Uterus (tissue), 2 donors: ENCODE results near the gene RBP4.

ENCODE experiments used
- POLR2A ChIP-seq, 2 donors: fragments of 450-650 bp; IDR thresholded peaks; one replicate each; pipeline ENCODE4 v1.6.1; 2016; ENCODE audit warnings: antibody characterized with exemption in 2 of 2, mild to moderate bottlenecking in 1 of 2, moderate library complexity in 1 of 2
- TF ChIP-seq, protein P1 (sequence below), 4 experiments: fragments of 200-600 bp in 2 of 4; fragments of 450-650 bp in 2 of 4; sonication (generic) in 2 of 4; IDR thresholded peaks; one replicate each; pipeline ENCODE4 v1.5.1; 2016 to 2019; ENCODE audit warnings: antibody characterized with exemption in 4 of 4, mild to moderate bottlenecking in 2 of 4, moderate library complexity in 1 of 4

DNA sequence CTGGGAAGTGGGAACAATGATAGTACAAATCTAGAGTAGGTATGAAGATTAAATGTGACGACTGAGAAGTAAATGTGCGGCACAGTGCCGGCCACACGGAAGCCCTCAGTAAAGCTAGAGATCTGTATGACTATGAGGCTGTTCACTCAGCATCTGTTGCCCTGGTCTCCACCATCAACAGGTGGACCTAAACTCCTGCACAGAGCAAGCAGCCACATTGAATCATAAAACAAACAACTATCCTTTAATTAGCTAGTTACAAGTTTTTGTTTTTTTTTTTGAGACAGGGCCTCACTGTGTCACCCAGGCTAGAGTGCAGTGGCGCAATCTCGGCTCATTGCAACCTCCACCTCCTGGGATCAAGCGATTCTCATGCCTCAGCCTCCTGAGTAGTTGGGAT is 16.6 kb downstream of the RBP4 start:
- TF ChIP-seq, protein P1, sequence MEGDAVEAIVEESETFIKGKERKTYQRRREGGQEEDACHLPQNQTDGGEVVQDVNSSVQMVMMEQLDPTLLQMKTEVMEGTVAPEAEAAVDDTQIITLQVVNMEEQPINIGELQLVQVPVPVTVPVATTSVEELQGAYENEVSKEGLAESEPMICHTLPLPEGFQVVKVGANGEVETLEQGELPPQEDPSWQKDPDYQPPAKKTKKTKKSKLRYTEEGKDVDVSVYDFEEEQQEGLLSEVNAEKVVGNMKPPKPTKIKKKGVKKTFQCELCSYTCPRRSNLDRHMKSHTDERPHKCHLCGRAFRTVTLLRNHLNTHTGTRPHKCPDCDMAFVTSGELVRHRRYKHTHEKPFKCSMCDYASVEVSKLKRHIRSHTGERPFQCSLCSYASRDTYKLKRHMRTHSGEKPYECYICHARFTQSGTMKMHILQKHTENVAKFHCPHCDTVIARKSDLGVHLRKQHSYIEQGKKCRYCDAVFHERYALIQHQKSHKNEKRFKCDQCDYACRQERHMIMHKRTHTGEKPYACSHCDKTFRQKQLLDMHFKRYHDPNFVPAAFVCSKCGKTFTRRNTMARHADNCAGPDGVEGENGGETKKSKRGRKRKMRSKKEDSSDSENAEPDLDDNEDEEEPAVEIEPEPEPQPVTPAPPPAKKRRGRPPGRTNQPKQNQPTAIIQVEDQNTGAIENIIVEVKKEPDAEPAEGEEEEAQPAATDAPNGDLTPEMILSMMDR (IDR thresholded peaks at IDR 0.05), result no peak
- TF ChIP-seq POLR2A (IDR thresholded peaks at IDR 0.05), result no peak
